Testis (tissue), 2 donors: ENCODE data around the gene PPP1R9A.

Experiments used
- CTCF ChIP-seq, 3 experiments: fragments of 450-650 bp in 2 of 3; fragments of 200-600 bp in 1 of 3; sonication (generic) in 1 of 3; IDR thresholded peaks; one replicate each; pipeline ENCODE4 v1.5.1; 2016 to 2019; ENCODE audit warnings: antibody characterized with exemption in 3 of 3, mild to moderate bottlenecking in 2 of 3, moderate library complexity in 1 of 3
- POLR2A ChIP-seq: fragments of 450-650 bp; IDR thresholded peaks from one replicate; pipeline ENCODE4 v1.6.1; 2017; ENCODE audit warnings: antibody characterized with exemption, mild to moderate bottlenecking, moderate library complexity

- TF ChIP-seq CTCF (IDR thresholded peaks at IDR 0.05) = no peak
- TF ChIP-seq POLR2A = no peak
Measured at GRCh38 chr7:95102662-95103061, 195.3 kb downstream of the PPP1R9A start.
